Measurements from ENCODE around the gene CCL26.
A peak's percentile ranks its signal among the peaks of the same experiment; 100 is the strongest.
"Not testable (repeated sequence)": the region's sequence is repeated elsewhere in the genome, so short reads cannot be mapped to it uniquely, and the experiment has no call there.

CCL26 gene

GRCh38 chr7:75802552-75802821 is 30.5 kb upstream of the CCL26 start:
- H3K4me3 ChIP-seq (ENCODE audit: low read depth, low read length): no peak overlapping the region
- TF ChIP-seq CTCF (IDR thresholded peaks at IDR 0.05; ENCODE audit: low read depth, low read length): no peak

GRCh38 chr7:75798770-75799169 is 26.8 kb upstream of the CCL26 start:
- H3K36me3 ChIP-seq: no peaks in the 10 kb centered on the region
- H3K4me3 ChIP-seq (ENCODE audit: low read depth, low read length): no peak overlapping the region
- no peaks in the 10 kb centered on the region for H3K27me3 ChIP-seq (ENCODE audit: insufficient read depth, low read depth, severe bottlenecking)
- peaks cover 2% of the 10 kb centered on the region for H3K9me3 ChIP-seq (ENCODE audit: severe bottlenecking)
- H3K27ac ChIP-seq: no peak overlapping the region
- DNase-seq: no peak
- no peak for TF ChIP-seq CTCF (IDR thresholded peaks at IDR 0.05; ENCODE audit: low read depth, low read length)

More at GRCh38 chr7:75802552-75802821, 30.5 kb upstream of the CCL26 start:
- Histone ChIP-seq H3K27me3 (ENCODE audit: insufficient read depth, low read depth, severe bottlenecking) (no peaks in the 10 kb centered on the region), H3K9me3 (ENCODE audit: severe bottlenecking) (peaks cover 5% of the 10 kb centered on the region), H3K27ac (no peak overlapping the region), H3K36me3 (no peaks in the 10 kb centered on the region)
- DNase-seq: no peak

- peaks cover 3% of the 10 kb centered on the region for H3K9me3 ChIP-seq (ENCODE audit: severe bottlenecking)
- no peaks in the 10 kb centered on the region for H3K36me3 ChIP-seq
- no peak for DNase-seq
- H3K27ac ChIP-seq: no peak overlapping the region
- H3K27me3 ChIP-seq (ENCODE audit: insufficient read depth, low read depth, severe bottlenecking): no peaks in the 10 kb centered on the region
- no peak overlapping the region for H3K4me3 ChIP-seq (ENCODE audit: low read depth, low read length)
- no peak for TF ChIP-seq CTCF (IDR thresholded peaks at IDR 0.05; ENCODE audit: low read depth, low read length)
Measured at GRCh38 chr7:75796420-75796819, 24.4 kb upstream of the CCL26 start.

- Histone ChIP-seq H3K36me3 (no peaks in the 10 kb centered on the region), H3K9me3 (ENCODE audit: severe bottlenecking) (peaks cover 3% of the 10 kb centered on the region), H3K27ac (no peak overlapping the region), H3K27me3 (ENCODE audit: insufficient read depth, low read depth, severe bottlenecking) (no peaks in the 10 kb centered on the region), H3K4me3 (ENCODE audit: low read depth, low read length) (no peak overlapping the region)
- no peak for TF ChIP-seq CTCF (IDR thresholded peaks at IDR 0.05; ENCODE audit: low read depth, low read length)
- DNase-seq: no peak
Measured at GRCh38 chr7:75795831-75796285, 23.8 kb upstream of the CCL26 start.

GRCh38 chr7:75793676-75794075 is 21.7 kb upstream of the CCL26 start:
- Histone ChIP-seq H3K36me3 (no peaks in the 10 kb centered on the region), H3K27me3 (ENCODE audit: insufficient read depth, low read depth, severe bottlenecking) (no peaks in the 10 kb centered on the region), H3K4me3 (ENCODE audit: low read depth, low read length) (no peak overlapping the region), H3K9me3 (ENCODE audit: severe bottlenecking) (peaks cover 3% of the 10 kb centered on the region), H3K27ac (no peak overlapping the region)
- no peak for TF ChIP-seq CTCF (IDR thresholded peaks at IDR 0.05; ENCODE audit: low read depth, low read length)
- no peak for DNase-seq

- peak overlapping the region; percentile 95 for H3K27ac ChIP-seq
- H3K9me3 ChIP-seq (ENCODE audit: severe bottlenecking); H3K4me3 ChIP-seq (ENCODE audit: low read depth, low read length): not testable (repeated sequence)
Measured at GRCh38 chr7:75792567-75792966, 20.6 kb upstream of the CCL26 start.

More at GRCh38 chr7:75792567-75792966, 20.6 kb upstream of the CCL26 start:
- not testable (repeated sequence) for H3K36me3 ChIP-seq; H3K27me3 ChIP-seq (ENCODE audit: insufficient read depth, low read depth, severe bottlenecking); DNase-seq

Measured in WERI-Rb-1 (cell line).